ENCODE results near the gene SUGCT.
"Not testable (repeated sequence)": the region's sequence is repeated elsewhere in the genome, so short reads cannot be mapped to it uniquely, and the experiment has no call there.

The SUGCT gene

DNA sequence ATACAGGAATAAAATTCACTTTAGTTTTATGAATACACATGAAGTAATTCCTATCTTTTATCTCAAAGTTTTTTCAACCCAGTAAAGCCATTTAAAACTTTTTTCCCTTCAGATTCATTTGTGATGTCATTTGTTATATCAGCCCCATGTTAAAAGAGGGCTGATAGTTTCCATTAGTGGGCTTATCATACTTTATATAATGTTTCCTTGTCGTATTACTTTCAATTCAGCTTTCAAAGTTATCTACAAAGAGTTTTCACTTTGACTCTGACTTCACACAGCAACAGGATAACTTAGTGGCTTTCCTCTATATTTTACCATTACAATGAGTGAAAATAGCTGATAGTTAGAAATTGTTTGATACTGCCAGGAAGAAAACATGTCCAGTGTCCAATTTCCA, 484.8 kb downstream of the SUGCT start:
- no peak for DNase-seq (ENCODE audit: low read depth in 2 of 2)

DNA sequence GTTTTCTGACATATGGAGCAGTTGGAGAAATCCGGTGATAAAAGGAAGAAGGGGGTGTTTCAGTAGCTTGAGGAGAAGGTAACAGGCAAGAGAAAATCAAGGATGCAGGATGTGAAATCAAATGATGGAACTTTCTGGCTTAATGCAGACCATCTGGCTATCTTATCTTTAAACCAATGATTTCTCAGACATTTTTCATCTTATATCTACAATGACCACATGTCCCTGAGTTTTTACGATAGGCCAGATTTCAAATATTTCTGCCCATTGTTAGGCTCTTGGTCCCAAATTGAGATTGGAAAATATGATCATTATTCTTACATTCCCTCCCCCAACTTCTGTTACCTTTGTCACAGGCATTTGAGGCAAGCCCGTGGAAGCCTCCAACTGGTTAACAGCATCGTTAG, 486.8 kb downstream of the SUGCT start:
- DNase-seq (ENCODE audit: low read depth in 2 of 2): no peak

DNA sequence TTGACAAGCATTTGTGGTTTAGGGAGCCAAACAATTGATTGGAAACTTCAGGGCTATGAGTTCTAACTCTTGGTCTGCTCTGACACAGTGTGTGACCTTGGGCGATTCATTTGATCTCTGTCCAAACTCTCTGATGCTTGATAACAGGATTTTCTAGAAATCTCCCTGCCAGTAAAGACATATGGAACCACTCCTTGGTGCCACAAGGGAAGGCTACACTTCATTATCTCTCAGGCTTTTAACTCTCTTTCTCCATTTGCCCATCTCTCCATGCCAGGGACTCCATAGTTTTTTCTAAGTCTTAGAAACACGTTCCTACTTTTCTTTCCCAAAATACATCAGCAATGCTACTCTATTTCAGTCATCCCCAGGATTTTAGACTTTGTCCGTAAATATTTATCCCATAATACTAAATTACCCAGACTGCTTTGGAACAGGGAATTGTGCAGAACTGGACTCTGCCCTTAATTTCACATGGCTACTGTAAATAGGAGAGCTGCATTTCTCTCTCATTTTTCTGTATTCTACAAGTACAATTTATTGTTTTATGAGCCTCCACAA, 488.2 kb downstream of the SUGCT start:
- no peak for DNase-seq (ENCODE audit: low read depth in 2 of 2)

DNA sequence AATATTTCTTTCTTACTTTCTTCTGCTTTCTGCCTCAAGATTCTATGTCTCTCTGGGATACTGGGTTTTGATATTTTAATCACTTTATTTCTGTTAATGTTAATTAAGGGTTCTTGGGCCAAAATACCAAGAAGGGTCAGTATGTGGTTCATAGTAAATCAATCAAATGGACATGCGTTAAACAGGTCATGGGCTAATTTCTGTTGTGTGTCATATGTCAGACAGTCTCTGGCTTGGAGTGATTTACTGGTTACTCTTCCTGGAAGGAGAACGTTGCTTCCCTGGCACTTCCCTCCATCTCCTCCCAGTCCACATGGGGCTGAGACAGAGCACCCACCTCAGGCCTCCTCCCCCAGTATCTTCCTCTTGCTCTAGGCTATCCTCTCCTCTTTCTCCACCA, 489.1 kb downstream of the SUGCT start:
- no peak for DNase-seq (ENCODE audit: low read depth in 2 of 2)

DNA sequence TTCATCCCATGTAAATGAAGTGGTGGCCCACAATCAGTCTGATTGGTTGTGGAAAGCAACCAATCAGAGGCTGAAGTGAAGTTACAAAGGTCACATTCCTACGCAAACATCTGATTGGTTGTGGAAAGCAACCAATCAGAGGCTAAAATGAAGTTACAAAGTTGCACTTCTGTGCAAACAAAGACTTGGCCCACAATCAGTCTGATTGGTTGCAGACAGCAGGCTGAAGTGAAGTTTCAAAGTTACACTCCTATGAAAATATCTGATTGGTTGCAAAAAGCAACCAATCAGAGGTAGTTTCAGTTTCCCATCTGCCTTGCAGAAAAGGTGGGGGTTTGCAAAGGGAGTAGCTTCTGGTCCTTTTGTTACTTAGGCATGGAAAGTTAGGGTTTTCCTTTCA, 492.6 kb downstream of the SUGCT start:
- not testable (repeated sequence) for DNase-seq (ENCODE audit: low read depth in 2 of 2)

GRCh38 chr7:40629891-40630290, 495.1 kb downstream of the SUGCT start:
- no peak for DNase-seq (ENCODE audit: low read depth in 2 of 2)

- no peak for DNase-seq (ENCODE audit: low read depth in 2 of 2)
Measured at GRCh38 chr7:40634118-40634517, 499.3 kb downstream of the SUGCT start.

GRCh38 chr7:40638545-40639320, 503.9 kb downstream of the SUGCT start:
- DNase-seq (ENCODE audit: low read depth in 2 of 2): no peak

- no peak for DNase-seq (ENCODE audit: low read depth in 2 of 2)
Measured at GRCh38 chr7:40640566-40640965, 505.8 kb downstream of the SUGCT start.

- DNase-seq (ENCODE audit: low read depth in 2 of 2): no peak
Measured at GRCh38 chr7:40641701-40642100, 506.9 kb downstream of the SUGCT start.

- DNase-seq (ENCODE audit: low read depth in 2 of 2): no peak
Measured at GRCh38 chr7:40643664-40644063, 508.9 kb downstream of the SUGCT start.

GRCh38 chr7:40644454-40645188, 509.8 kb downstream of the SUGCT start:
- no peak for DNase-seq (ENCODE audit: low read depth in 2 of 2)

GRCh38 chr7:40645197-40645596, 510.4 kb downstream of the SUGCT start:
- no peak for DNase-seq (ENCODE audit: low read depth in 2 of 2)

DNA sequence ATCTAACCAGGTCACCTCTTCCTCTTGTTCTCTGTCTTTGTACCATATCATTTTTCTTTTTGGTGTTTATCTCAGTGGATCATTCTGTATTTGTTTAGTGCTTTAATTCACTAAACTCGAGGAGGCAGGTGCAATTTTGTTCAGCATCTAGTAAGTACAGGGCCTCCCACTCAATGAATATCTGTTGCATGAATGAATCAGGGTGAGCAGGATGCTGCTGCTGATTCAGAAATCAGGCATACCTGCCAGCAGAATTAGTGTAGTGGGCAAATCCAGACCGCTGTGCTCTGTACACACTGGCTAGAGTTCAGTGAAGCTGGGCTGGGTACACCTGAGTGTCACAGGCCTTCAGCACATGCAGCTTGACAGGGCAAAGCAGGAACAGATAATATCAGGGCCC, 511.9 kb downstream of the SUGCT start:
- DNase-seq (ENCODE audit: low read depth in 2 of 2): no peak

GRCh38 chr7:40647719-40648118, 512.9 kb downstream of the SUGCT start:
- DNase-seq (ENCODE audit: low read depth in 2 of 2): no peak

DNA sequence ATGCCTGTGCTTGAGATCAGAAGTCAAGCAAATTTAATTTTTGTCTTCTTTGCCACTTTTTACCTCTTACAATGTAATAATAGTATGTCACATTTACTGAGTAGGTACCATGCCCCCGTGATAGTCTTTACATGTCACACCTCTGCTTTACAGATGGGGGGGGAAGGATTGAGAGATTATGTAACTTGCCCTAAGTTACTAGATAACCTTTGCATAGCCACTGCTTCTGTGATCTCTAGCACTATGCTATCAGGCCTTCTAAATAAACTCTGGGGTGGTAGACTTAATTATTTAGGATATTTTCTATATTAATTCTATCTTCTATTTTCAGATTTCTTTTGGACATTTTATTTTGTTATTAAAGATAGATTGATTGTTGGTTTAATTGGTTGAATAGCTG, 514.4 kb downstream of the SUGCT start:
- DNase-seq (ENCODE audit: low read depth in 2 of 2): no peak

DNA sequence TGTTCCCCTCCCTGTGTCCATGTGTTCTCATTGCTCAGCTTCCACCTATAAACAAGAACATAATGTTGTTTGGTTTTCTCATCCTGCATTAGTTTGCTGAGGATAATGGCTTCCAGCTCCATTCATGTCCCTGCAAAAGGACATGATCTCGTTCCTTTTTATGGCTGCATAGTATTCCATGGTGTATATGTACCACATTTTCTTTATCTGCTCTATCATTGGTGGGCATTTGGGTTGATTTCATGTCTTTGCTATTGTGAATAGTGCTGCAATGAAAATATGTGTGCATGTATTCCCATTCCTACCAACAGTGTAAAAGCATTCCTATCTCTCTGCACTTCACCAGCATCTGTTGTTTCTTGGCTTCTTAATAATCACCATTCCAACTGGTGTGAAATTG, 516.1 kb downstream of the SUGCT start:
- not testable (repeated sequence) for DNase-seq (ENCODE audit: low read depth in 2 of 2)

DNA sequence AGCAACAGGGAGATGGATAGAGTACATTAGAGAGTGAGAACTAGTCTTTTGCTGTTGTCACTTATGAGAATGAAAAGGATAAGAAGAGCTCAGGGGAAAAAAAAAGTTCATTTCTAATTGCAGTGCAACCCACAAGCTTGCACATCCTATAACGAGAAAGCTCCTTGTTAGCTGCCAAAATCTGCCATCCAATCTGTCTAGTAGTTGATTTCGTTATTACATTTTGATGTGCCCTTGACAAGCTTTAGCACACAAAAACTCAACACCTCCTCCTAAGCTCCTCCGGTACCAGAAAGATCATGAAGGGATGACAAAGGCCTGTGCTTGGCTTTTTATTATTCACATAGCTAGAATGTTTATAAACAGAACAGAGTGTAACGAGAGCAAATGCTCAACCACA, 519.4 kb downstream of the SUGCT start:
- DNase-seq (ENCODE audit: low read depth in 2 of 2): no peak

DNA sequence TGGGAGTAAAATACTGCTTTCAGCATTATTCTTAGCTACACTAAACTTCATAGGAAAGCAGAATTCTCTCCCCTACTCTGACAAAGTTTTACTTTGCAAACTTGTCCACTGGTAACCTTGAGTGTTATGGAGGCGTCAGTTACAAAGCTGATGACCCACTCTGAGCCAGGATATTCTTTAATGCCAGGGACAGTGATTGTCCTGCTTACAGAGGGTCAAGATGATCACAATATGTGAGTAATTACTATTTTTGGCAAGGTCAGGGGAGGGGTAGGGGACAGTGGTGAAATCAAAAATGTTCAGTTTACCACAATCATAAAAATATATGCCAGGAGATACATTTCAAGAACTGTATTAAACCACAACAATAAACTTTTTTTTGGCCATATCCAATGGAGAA, 520.6 kb downstream of the SUGCT start:
- DNase-seq (ENCODE audit: low read depth in 2 of 2): no peak

- DNase-seq (ENCODE audit: low read depth in 2 of 2): no peak
Measured at GRCh38 chr7:40656349-40656748, 521.5 kb downstream of the SUGCT start.

- no peak for DNase-seq (ENCODE audit: low read depth in 2 of 2)
Measured at GRCh38 chr7:40658729-40659128, 523.9 kb downstream of the SUGCT start.

- no peak for DNase-seq (ENCODE audit: low read depth in 2 of 2)
Measured at GRCh38 chr7:40659231-40659630, 524.4 kb downstream of the SUGCT start.

DNA sequence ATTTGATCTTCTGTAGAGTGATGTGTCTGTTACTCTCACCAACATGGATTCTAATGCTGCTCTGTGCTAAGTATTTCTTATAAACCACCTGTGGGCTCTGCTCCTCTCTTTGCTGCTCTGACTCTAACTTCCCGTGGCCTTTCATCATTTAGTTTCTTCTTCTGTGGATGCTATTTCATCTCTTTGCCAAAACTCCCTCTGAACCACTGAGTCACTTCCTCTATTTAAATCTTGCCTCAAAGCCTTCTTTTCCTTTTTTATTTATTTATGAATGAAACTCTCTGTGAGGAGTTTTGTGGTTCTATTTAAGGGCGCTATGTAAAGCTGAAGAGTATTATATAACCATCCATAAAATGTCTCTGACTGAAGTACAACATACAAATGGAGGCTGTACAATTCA, 538.5 kb downstream of the SUGCT start:
- DNase-seq (ENCODE audit: low read depth in 2 of 2): no peak
